ENCODE results near the gene LCN2. TPM values are rescaled to one million over a fixed set of nuclear protein-coding genes. Genes with fewer than 3 reads are reported as not detected.
"Not testable (repeated sequence)": the region's sequence is repeated elsewhere in the genome, so short reads cannot be mapped to it uniquely, and the experiment has no call there.

The LCN2 gene
- total RNA-seq, 1 experiment from 2014 or later: 1.0 TPM

DNA sequence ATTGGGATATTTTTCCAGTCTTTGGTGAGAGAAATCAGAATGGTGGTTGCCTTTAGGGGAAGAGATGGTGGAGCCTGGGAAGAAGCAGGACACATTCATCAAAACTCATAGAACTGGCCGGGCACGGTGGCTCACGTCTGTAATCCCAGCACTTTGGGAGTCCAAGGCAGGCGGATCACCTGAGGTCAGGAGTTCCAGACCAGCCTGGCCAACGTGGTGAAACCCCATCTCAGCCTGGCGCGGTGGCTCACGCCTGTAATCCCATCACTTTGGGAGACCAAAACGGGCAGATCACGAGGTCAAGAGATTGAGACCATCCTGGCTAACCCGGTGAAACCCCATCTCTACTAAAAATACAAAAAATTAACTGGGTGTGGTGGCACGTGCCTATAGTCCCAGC is 37.5 kb upstream of the LCN2 start:
- H3K4me1 ChIP-seq (ENCODE audit: control insufficient read depth, insufficient read depth, low read length); ATAC-seq; CTCF ChIA-PET; intact Hi-C loops (cut with micrococcal nuclease; ENCODE audit: unreplicated experiment); POLR2A ChIA-PET; H3K9me3 ChIP-seq (ENCODE audit: control insufficient read depth, insufficient read depth, low read depth, low read length); BruUV-seq (replicated peaks); H3K27ac ChIP-seq (ENCODE audit: low read length); DNase-seq (ENCODE audit: low read depth, low spot score); H3K27me3 ChIP-seq (ENCODE audit: control insufficient read depth, insufficient read depth, low read length); H3K4me3 ChIP-seq (ENCODE audit: low read depth in 2 of 2, low read length in 2 of 2); H3K36me3 ChIP-seq (ENCODE audit: control insufficient read depth, insufficient read depth, low read length); in situ Hi-C loops (cut with HindIII; ENCODE audit: low pct_unique_long_range_greater_than_20kb, low sequenced_read_pairs): not testable (repeated sequence)

DNA sequence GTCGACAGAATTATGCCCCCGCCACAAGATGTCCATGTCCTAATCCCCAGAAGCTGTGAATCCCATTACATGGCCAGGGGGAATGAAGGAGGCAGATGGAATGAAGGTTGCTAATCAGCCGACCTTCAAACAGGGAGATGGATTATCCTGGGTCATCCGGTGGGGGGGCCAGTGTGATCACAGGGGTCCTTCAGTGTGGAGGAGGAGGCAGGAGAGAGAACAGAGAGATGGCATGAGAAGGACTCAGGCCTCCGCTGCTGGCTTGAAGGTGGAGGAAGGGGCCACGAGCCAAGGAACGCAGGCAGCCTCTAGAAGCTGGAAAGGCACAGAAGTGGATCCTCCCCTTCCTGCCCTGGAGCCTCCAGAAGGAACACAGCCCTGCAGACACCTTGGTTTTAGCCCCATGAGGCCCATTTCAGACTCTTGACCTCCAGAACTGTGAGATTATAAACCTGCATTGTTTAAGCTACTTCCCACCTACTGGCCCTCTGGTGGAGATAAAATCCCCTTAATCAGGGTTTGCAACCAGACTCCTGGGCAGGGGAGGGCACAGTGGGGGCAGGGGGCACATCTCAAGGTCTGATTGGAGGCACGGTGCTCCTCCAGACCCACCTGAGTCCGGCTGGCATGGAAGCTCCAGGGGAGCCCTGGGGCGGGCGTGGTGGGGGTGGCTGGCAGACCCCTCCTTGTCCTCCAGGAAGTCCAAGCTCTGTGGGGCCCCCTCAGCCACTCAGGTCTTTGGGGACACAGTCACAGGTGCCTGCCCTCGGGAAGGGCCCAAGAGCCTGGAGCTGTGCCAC is 35.5 kb upstream of the LCN2 start:
- intact Hi-C loops (cut with micrococcal nuclease; ENCODE audit: unreplicated experiment): no loop called here
- no peak overlapping the region for H3K4me3 ChIP-seq (ENCODE audit: low read depth in 2 of 2, low read length in 2 of 2)
- TF ChIP-seq, protein P1, sequence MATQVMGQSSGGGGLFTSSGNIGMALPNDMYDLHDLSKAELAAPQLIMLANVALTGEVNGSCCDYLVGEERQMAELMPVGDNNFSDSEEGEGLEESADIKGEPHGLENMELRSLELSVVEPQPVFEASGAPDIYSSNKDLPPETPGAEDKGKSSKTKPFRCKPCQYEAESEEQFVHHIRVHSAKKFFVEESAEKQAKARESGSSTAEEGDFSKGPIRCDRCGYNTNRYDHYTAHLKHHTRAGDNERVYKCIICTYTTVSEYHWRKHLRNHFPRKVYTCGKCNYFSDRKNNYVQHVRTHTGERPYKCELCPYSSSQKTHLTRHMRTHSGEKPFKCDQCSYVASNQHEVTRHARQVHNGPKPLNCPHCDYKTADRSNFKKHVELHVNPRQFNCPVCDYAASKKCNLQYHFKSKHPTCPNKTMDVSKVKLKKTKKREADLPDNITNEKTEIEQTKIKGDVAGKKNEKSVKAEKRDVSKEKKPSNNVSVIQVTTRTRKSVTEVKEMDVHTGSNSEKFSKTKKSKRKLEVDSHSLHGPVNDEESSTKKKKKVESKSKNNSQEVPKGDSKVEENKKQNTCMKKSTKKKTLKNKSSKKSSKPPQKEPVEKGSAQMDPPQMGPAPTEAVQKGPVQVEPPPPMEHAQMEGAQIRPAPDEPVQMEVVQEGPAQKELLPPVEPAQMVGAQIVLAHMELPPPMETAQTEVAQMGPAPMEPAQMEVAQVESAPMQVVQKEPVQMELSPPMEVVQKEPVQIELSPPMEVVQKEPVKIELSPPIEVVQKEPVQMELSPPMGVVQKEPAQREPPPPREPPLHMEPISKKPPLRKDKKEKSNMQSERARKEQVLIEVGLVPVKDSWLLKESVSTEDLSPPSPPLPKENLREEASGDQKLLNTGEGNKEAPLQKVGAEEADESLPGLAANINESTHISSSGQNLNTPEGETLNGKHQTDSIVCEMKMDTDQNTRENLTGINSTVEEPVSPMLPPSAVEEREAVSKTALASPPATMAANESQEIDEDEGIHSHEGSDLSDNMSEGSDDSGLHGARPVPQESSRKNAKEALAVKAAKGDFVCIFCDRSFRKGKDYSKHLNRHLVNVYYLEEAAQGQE (IDR thresholded peaks at IDR 0.05; ENCODE audit: insufficient read depth in 1 of 2, low read depth in 2 of 2, low read length in 1 of 2): no peak
- TF ChIP-seq SIN3A (IDR thresholded peaks at IDR 0.05; ENCODE audit: borderline replicate concordance, insufficient read depth, low read depth, low read length) (no peak), TCF7L2 (IDR thresholded peaks at IDR 0.05; ENCODE audit: low read depth, low read length) (no peak), POLR2AphosphoS5 (IDR thresholded peaks at IDR 0.05; ENCODE audit: low read depth, low read length) (no peak)
- TF ChIP-seq, protein P2, sequence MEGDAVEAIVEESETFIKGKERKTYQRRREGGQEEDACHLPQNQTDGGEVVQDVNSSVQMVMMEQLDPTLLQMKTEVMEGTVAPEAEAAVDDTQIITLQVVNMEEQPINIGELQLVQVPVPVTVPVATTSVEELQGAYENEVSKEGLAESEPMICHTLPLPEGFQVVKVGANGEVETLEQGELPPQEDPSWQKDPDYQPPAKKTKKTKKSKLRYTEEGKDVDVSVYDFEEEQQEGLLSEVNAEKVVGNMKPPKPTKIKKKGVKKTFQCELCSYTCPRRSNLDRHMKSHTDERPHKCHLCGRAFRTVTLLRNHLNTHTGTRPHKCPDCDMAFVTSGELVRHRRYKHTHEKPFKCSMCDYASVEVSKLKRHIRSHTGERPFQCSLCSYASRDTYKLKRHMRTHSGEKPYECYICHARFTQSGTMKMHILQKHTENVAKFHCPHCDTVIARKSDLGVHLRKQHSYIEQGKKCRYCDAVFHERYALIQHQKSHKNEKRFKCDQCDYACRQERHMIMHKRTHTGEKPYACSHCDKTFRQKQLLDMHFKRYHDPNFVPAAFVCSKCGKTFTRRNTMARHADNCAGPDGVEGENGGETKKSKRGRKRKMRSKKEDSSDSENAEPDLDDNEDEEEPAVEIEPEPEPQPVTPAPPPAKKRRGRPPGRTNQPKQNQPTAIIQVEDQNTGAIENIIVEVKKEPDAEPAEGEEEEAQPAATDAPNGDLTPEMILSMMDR (IDR thresholded peaks at IDR 0.05): no peak
- CTCF ChIA-PET: no interaction called here
- BruUV-seq (replicated peaks): no TSS peak
- H3K27ac ChIP-seq (ENCODE audit: low read length): no peak overlapping the region
- no peak for ATAC-seq
- POLR2A ChIA-PET: interaction anchor here (0.6 kb wide), 1 partner anchor 27 kb away, joined by 3 read pairs; no protein-coding TSS in a partner anchor
- no peaks in the 10 kb centered on the region for H3K9me3 ChIP-seq (ENCODE audit: control insufficient read depth, insufficient read depth, low read depth, low read length)
- no peaks in the 10 kb centered on the region for H3K36me3 ChIP-seq (ENCODE audit: control insufficient read depth, insufficient read depth, low read length)
- no peaks in the 10 kb centered on the region for H3K27me3 ChIP-seq (ENCODE audit: control insufficient read depth, insufficient read depth, low read length)
- H3K4me1 ChIP-seq (ENCODE audit: control insufficient read depth, insufficient read depth, low read length): no peaks in the 10 kb centered on the region; the same call in 1 of the 2 replicates
- DNase-seq (ENCODE audit: low read depth, low spot score): no peak
- in situ Hi-C loops (cut with HindIII; ENCODE audit: low pct_unique_long_range_greater_than_20kb, low sequenced_read_pairs): no loop called here

Measured in Panc1 (cell line).